Measurements from ENCODE around the gene FGG. TPM values are rescaled to one million over a fixed set of nuclear protein-coding genes. Genes with fewer than 3 reads are reported as not detected.

The FGG gene
- total and polyA plus RNA-seq, 2 of the 8 experiments (the other 6 are each of a cell fraction or from before 2014, with no cell fraction given), result not detected

Other genes with a start within 250 kb of the FGG start
- gene DCHS2, start 120.9 kb downstream of the FGG start, total RNA-seq (2021; fragmentation: NEBNext Ultra II Directional; extraction: Animal tissue kit (Norgen Biotek cat#: 25700)), result 1.8 and 2.6 TPM in 2 replicates
- gene DCHS2, start 120.9 kb downstream of the FGG start, polyA plus RNA-seq (2011; rRNA removed), result 0.54 and 1.1 TPM in 2 replicates
- gene PLRG1, start 62.3 kb downstream of the FGG start, total RNA-seq (2021; fragmentation: NEBNext Ultra II Directional; extraction: Animal tissue kit (Norgen Biotek cat#: 25700)), result 98.2 and 108 TPM in 2 replicates
- 37.4 and 63.5 TPM in 2 replicates for gene PLRG1, start 62.3 kb downstream of the FGG start, polyA plus RNA-seq (2011; rRNA removed)
- gene FGB, start 49.6 kb downstream of the FGG start, total RNA-seq (2021; fragmentation: NEBNext Ultra II Directional; extraction: Animal tissue kit (Norgen Biotek cat#: 25700)), result not detected in 2 replicates
- not detected in 2 replicates for gene FGB, start 49.6 kb downstream of the FGG start, polyA plus RNA-seq (2011; rRNA removed)
- not detected in 2 replicates for gene FGA, start 21.9 kb downstream of the FGG start, total RNA-seq (2021; fragmentation: NEBNext Ultra II Directional; extraction: Animal tissue kit (Norgen Biotek cat#: 25700))
- not detected in 2 replicates for gene FGA, start 21.9 kb downstream of the FGG start, polyA plus RNA-seq (2011; rRNA removed)
- gene LRAT, start 131.3 kb upstream of the FGG start, total RNA-seq (2021; fragmentation: NEBNext Ultra II Directional; extraction: Animal tissue kit (Norgen Biotek cat#: 25700)), result 10.3 and 10.6 TPM in 2 replicates
- 4.3 and 4.5 TPM in 2 replicates for gene LRAT, start 131.3 kb upstream of the FGG start, polyA plus RNA-seq (2011; rRNA removed)
- 0.29 and 0.54 TPM in 2 replicates for gene RBM46, start 168.6 kb upstream of the FGG start, total RNA-seq (2021; fragmentation: NEBNext Ultra II Directional; extraction: Animal tissue kit (Norgen Biotek cat#: 25700))
- gene RBM46, start 168.6 kb upstream of the FGG start, polyA plus RNA-seq (2011; rRNA removed), result 0.06 and 0.12 TPM in 2 replicates

Measured in H1 (cell line).